ENCODE results near the gene ABR. TPM values are rescaled to one million over a fixed set of nuclear protein-coding genes. Genes with fewer than 3 reads are reported as not detected.

The ABR gene
- 100 to 1,000 TPM in 2 of 4 donors, 10 to 100 TPM in 2; 78.0 to 208 (median 106) TPM for total RNA-seq

DNA sequence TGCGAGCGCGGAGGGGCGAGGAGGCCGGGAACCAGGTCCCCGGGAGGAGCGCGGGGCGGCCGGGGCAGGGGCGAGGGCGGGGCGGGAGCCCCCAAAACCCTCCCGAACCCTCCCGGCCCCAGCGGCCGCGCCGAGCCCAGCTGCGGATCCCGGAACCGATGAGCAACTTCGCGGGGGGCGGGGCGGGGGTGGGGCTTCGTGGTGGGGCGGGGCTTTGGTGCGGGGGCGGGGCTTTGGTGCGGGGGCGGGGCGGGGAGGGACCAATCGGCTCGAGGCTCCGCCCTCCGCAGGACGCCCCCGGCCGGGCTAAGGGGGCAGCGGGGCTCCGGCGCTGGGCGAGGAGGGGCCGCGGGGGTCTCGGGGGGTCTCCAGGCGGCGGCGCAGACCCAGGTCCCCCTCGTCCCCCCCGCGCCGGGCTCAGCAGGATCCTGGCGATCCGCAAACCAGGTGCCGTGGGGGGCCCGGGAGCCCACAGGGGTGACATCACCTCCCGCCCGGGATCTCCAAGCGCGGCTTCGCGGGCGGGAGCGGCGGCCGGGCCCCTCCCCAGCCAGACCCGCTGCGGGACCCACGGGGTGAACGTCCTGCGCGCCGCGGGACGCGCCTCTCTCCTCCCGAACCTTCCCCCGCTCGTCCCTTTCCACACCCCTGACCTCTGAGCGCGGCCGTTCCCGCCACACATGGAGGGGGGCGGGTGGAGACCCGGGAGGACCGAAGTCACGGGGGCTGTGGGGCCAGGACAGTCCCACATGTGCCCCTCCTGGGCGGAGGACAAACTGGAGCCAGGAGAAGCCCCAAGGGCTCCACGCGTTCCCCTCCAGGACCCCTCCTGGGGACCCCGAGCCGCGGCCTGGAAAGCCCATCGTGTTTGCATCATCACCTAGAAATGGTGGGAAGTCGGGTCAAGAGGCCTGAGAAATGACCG is at the start of gene ABR:
TSS of gene ABR (minus strand) at position 164 of the 925 bp plus-strand sequence. CDS start 254 bp downstream, outside the sequence.
- Histone ChIP-seq H3K9me3 (no peaks in the 10 kb centered on the region), H3K4me1 (peaks cover 45% of the 10 kb centered on the region), H3K36me3 (no peaks in the 10 kb centered on the region), H3K4me3 (peak within 1 kb of the TSS; percentile 82), H3K27ac (peak within 1 kb of the TSS; percentile 59), H3K27me3 (no peaks in the 10 kb centered on the region)
- DNase-seq (ENCODE audit: low spot score in 2 of 2) = peak in 1 of 2 donors; percentile 81
- 33% methylated on average over 18 of the region's 98 CpGs for whole genome bisulfite sequencing
- peak in 1 of 2 donors; percentile 44 for TF ChIP-seq POLR2A (IDR thresholded peaks at IDR 0.05)
- TF ChIP-seq, protein P1, sequence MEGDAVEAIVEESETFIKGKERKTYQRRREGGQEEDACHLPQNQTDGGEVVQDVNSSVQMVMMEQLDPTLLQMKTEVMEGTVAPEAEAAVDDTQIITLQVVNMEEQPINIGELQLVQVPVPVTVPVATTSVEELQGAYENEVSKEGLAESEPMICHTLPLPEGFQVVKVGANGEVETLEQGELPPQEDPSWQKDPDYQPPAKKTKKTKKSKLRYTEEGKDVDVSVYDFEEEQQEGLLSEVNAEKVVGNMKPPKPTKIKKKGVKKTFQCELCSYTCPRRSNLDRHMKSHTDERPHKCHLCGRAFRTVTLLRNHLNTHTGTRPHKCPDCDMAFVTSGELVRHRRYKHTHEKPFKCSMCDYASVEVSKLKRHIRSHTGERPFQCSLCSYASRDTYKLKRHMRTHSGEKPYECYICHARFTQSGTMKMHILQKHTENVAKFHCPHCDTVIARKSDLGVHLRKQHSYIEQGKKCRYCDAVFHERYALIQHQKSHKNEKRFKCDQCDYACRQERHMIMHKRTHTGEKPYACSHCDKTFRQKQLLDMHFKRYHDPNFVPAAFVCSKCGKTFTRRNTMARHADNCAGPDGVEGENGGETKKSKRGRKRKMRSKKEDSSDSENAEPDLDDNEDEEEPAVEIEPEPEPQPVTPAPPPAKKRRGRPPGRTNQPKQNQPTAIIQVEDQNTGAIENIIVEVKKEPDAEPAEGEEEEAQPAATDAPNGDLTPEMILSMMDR (IDR thresholded peaks at IDR 0.05) = no peak

DNA sequence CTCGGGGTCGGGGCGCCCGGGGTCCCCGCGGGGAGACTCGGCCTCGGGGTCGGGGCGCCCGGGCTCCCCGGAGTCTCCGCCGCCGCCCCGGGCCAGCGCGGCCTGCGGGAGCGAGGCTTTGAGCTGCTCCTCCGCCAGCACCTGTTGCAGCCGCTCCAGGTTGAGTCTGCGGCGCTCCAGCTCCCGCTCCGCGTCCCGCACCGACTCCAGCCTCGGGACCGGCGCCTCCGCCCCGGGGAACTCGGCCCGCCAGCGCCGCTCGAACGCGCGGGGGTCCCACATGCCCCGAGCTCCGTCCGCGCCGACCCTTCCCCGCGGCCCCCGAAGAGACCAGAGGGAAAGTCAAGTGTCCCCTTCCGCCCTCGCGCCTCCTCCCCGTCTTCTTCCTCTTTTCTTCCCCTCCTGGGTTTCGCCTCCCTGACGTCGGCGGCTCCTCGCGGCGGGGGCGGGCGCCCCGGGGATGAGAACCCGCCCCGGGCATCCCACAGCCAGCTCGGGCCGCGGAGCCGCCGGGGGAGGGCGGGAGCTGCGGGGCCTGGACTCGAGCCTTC is 49.6 kb upstream of the ABR start:
- Histone ChIP-seq H3K27ac (peak overlapping the region; percentile 78), H3K4me1 (peaks cover 55% of the 10 kb centered on the region), H3K27me3 (peaks cover 57% of the 10 kb centered on the region), H3K4me3 (peak overlapping the region; percentile 69), H3K9me3 (no peaks in the 10 kb centered on the region), H3K36me3 (no peaks in the 10 kb centered on the region)
- TF ChIP-seq POLR2AphosphoS5 (IDR thresholded peaks at IDR 0.05) (no peak), POLR2A (IDR thresholded peaks at IDR 0.05) (peak in 1 of 2 donors; percentile 66), EP300 (IDR thresholded peaks at IDR 0.05) (no peak)
- TF ChIP-seq, protein P1 (IDR thresholded peaks at IDR 0.05) = no peak
- peak; percentile 88 for DNase-seq (ENCODE audit: low spot score in 2 of 2)
- WGBS = 0% methylated on average over 7 of the region's 74 CpGs

DNA sequence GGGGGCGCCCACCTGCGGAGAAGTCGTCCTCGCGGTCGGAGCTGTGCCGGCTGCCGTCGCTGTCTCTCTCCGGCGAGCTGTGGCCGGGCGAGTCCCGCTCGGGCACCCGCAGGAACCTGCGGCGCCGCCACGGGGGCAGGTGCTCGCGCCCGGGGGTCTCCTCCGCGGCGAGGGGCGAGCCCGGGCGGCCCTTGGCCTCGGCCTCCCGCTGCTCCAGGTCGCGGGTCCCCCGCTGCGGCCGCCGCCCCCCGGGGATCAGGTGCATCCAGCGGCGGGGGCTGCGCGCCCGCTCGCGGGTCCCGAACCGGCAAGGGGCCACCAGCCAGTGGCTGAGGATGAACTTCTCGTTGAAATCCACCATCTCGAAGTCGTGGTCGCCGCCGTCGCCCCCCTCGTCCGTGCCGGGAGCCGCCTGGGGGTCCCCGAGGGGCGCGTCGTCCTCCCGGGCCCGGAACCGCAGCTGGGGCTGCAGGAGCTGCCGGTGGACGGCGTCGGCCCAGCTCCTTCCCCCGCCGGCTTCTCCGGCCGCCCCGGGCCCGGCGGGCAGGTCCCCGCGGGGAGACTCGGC is 49.1 kb upstream of the ABR start:
- TF ChIP-seq POLR2AphosphoS5 (IDR thresholded peaks at IDR 0.05) = no peak
- no peak for TF ChIP-seq POLR2A (IDR thresholded peaks at IDR 0.05)
- TF ChIP-seq, protein P1 (IDR thresholded peaks at IDR 0.05) = no peak
- TF ChIP-seq EP300 (IDR thresholded peaks at IDR 0.05) = no peak
- H3K9me3 ChIP-seq = no peaks in the 10 kb centered on the region
- peaks cover 55% of the 10 kb centered on the region for H3K4me1 ChIP-seq
- peak overlapping the region; percentile 78 for H3K27ac ChIP-seq
- H3K36me3 ChIP-seq = no peaks in the 10 kb centered on the region
- no peak for DNase-seq (ENCODE audit: low spot score in 2 of 2)
- peaks cover 57% of the 10 kb centered on the region for H3K27me3 ChIP-seq
- H3K4me3 ChIP-seq = peak overlapping the region; percentile 69
- 3% methylated on average over 6 of the region's 79 CpGs for WGBS

DNA sequence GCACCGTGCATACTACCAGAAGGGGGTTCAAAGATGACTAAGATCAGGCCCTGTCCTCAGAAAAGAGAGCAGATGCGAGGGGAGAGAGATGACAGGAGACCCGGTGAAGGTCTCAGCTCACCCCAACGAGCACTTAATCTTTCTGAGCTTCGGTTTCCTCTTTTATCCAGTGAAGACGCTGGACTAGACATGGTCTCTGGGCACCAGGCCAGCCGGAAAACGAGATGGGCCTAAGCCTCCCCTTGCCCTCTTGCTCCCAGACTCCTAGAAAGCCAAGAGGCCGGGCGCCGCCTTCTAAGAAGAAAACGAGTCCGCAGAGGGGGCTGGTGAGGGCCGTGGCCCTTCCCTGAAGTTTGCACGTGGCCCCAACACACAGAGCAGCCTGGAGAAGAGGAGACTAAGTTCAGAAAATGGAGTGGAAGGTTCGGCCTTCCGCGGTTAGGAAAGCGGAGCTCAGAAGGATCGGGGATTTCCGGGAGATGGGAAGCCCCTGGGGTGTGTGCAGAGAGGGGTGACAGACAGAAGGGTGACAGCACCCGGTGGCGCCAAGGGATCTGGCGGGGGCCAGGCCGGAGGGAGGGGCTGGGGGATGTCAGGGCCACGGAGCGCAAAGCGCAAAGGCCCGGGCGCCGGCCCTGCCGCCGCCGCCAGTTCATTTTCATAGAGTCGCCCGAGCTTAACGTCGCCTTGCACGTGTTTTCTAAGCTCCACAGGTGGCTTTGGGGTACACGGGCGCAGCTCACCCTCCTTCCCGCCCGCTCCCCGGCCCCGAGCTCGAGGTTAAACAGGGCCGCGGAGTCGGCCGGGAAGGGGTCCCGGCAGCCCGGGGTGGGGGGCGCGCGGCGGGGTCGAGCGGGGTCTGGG is 48.4 kb upstream of the ABR start:
- H3K4me1 ChIP-seq = peaks cover 55% of the 10 kb centered on the region
- no peak for TF ChIP-seq POLR2A (IDR thresholded peaks at IDR 0.05)
- TF ChIP-seq, protein P1 (IDR thresholded peaks at IDR 0.05) = no peak
- no peak for TF ChIP-seq EP300 (IDR thresholded peaks at IDR 0.05)
- no peak for TF ChIP-seq POLR2AphosphoS5 (IDR thresholded peaks at IDR 0.05)
- DNase-seq (ENCODE audit: low spot score in 2 of 2) = peak in 1 of 2 donors; percentile 74
- H3K4me3 ChIP-seq = peak overlapping the region; percentile 69
- peaks cover 57% of the 10 kb centered on the region for H3K27me3 ChIP-seq
- 15% methylated on average over 47 of the region's 58 CpGs for WGBS
- no peaks in the 10 kb centered on the region for H3K9me3 ChIP-seq
- no peaks in the 10 kb centered on the region for H3K36me3 ChIP-seq
- H3K27ac ChIP-seq = peak overlapping the region; percentile 78

Data from suprapubic skin (tissue), 4 donors.